ENCODE results near the gene NFS1.
"Not testable (repeated sequence)": the region's sequence is repeated elsewhere in the genome, so short reads cannot be mapped to it uniquely, and the experiment has no call there.

NFS1 gene

GRCh38 chr20:35723275-35723639 lies 24.1 kb upstream of the NFS1 start:
- H3K4me1 ChIP-seq (ENCODE audit: control insufficient read depth, low read depth, low read length); H4K5ac ChIP-seq (ENCODE audit: low read length); H3K9ac ChIP-seq (ENCODE audit: low read length); H3K23ac ChIP-seq (ENCODE audit: low read length); H2BK120ac ChIP-seq (ENCODE audit: low read depth, low read length); H3K18ac ChIP-seq (ENCODE audit: low read length); DNase-seq; H2AK5ac ChIP-seq (ENCODE audit: low read length); H3K56ac ChIP-seq (ENCODE audit: low read length); H3K27ac ChIP-seq (ENCODE audit: low read depth, low read length); H4K8ac ChIP-seq (ENCODE audit: low read depth, low read length); H3K4me3 ChIP-seq (ENCODE audit: low read length); H3K27me3 ChIP-seq (ENCODE audit: insufficient read depth, low read length, poor library complexity); H3K4me2 ChIP-seq (ENCODE audit: low read length); H2BK5ac ChIP-seq (ENCODE audit: low read length); H2BK15ac ChIP-seq (replicated peaks; ENCODE audit: low read depth); H3K4ac ChIP-seq (ENCODE audit: low read depth, low read length): not testable (repeated sequence)
- Histone ChIP-seq H3K79me1 (ENCODE audit: low read length) (peaks cover 17% of the 10 kb centered on the region), H3K79me2 (ENCODE audit: control insufficient read depth, insufficient read depth, low read length) (peaks cover 35% of the 10 kb centered on the region), H3K36me3 (ENCODE audit: control insufficient read depth, insufficient read depth, low read length) (peaks cover 32% of the 10 kb centered on the region)
- no CpG with 5 or more reads among the region's 4 CpGs for WGBS (ENCODE audit: extremely low coverage, insufficient coverage, low lambda C conversion rate)

GRCh38 chr20:35721621-35722020 lies 22.5 kb upstream of the NFS1 start:
- no peak overlapping the region for H3K9ac ChIP-seq (ENCODE audit: low read length)
- WGBS (ENCODE audit: extremely low coverage, insufficient coverage, low lambda C conversion rate): no CpG with 5 or more reads among the region's 3 CpGs
- H3K79me1 ChIP-seq (ENCODE audit: low read length): peaks cover 13% of the 10 kb centered on the region
- no peak overlapping the region for H2BK5ac ChIP-seq (ENCODE audit: low read length)
- H3K4ac ChIP-seq (ENCODE audit: low read depth, low read length): no peak overlapping the region
- H3K4me2 ChIP-seq (ENCODE audit: low read length): no peak overlapping the region
- H4K8ac ChIP-seq (ENCODE audit: low read depth, low read length): peak overlapping the region; percentile 28
- no peak for DNase-seq
- H3K18ac ChIP-seq (ENCODE audit: low read length): no peak overlapping the region
- no peaks in the 10 kb centered on the region for H3K4me1 ChIP-seq (ENCODE audit: control insufficient read depth, low read depth, low read length)
- H3K56ac ChIP-seq (ENCODE audit: low read length): no peak overlapping the region
- no peak overlapping the region for H4K5ac ChIP-seq (ENCODE audit: low read length)
- H3K79me2 ChIP-seq (ENCODE audit: control insufficient read depth, insufficient read depth, low read length): peaks cover 34% of the 10 kb centered on the region
- no peak overlapping the region for H3K27ac ChIP-seq (ENCODE audit: low read depth, low read length)
- no peak overlapping the region for H3K4me3 ChIP-seq (ENCODE audit: low read length)
- H2BK120ac ChIP-seq (ENCODE audit: low read depth, low read length): no peak overlapping the region
- H2AK5ac ChIP-seq (ENCODE audit: low read length): no peak overlapping the region
- peaks cover 33% of the 10 kb centered on the region for H3K36me3 ChIP-seq (ENCODE audit: control insufficient read depth, insufficient read depth, low read length)
- H3K27me3 ChIP-seq (ENCODE audit: insufficient read depth, low read length, poor library complexity): no peaks in the 10 kb centered on the region
- no peak overlapping the region for H2BK15ac ChIP-seq (replicated peaks; ENCODE audit: low read depth)
- no peak overlapping the region for H3K23ac ChIP-seq (ENCODE audit: low read length)

GRCh38 chr20:35721219-35721618 lies 22.1 kb upstream of the NFS1 start:
- H3K4ac ChIP-seq (ENCODE audit: low read depth, low read length): no peak overlapping the region
- H3K4me3 ChIP-seq (ENCODE audit: low read length): no peak overlapping the region
- no peak for DNase-seq
- H3K27ac ChIP-seq (ENCODE audit: low read depth, low read length): no peak overlapping the region
- no peak overlapping the region for H2BK120ac ChIP-seq (ENCODE audit: low read depth, low read length)
- no peak overlapping the region for H3K23ac ChIP-seq (ENCODE audit: low read length)
- H2BK15ac ChIP-seq (replicated peaks; ENCODE audit: low read depth): no peak overlapping the region
- no peak overlapping the region for H4K8ac ChIP-seq (ENCODE audit: low read depth, low read length)
- H2AK5ac ChIP-seq (ENCODE audit: low read length): no peak overlapping the region
- H4K5ac ChIP-seq (ENCODE audit: low read length): no peak overlapping the region
- H3K36me3 ChIP-seq (ENCODE audit: control insufficient read depth, insufficient read depth, low read length): peaks cover 35% of the 10 kb centered on the region
- no peaks in the 10 kb centered on the region for H3K4me1 ChIP-seq (ENCODE audit: control insufficient read depth, low read depth, low read length)
- no peak overlapping the region for H3K56ac ChIP-seq (ENCODE audit: low read length)
- no peaks in the 10 kb centered on the region for H3K27me3 ChIP-seq (ENCODE audit: insufficient read depth, low read length, poor library complexity)
- peaks cover 15% of the 10 kb centered on the region for H3K79me1 ChIP-seq (ENCODE audit: low read length)
- H3K79me2 ChIP-seq (ENCODE audit: control insufficient read depth, insufficient read depth, low read length): peaks cover 33% of the 10 kb centered on the region
- no peak overlapping the region for H3K9ac ChIP-seq (ENCODE audit: low read length)
- no peak overlapping the region for H3K18ac ChIP-seq (ENCODE audit: low read length)
- no peak overlapping the region for H3K4me2 ChIP-seq (ENCODE audit: low read length)
- H2BK5ac ChIP-seq (ENCODE audit: low read length): no peak overlapping the region
- 100% methylated on average over 1 of the region's 3 CpGs for WGBS (ENCODE audit: extremely low coverage, insufficient coverage, low lambda C conversion rate)

DNA sequence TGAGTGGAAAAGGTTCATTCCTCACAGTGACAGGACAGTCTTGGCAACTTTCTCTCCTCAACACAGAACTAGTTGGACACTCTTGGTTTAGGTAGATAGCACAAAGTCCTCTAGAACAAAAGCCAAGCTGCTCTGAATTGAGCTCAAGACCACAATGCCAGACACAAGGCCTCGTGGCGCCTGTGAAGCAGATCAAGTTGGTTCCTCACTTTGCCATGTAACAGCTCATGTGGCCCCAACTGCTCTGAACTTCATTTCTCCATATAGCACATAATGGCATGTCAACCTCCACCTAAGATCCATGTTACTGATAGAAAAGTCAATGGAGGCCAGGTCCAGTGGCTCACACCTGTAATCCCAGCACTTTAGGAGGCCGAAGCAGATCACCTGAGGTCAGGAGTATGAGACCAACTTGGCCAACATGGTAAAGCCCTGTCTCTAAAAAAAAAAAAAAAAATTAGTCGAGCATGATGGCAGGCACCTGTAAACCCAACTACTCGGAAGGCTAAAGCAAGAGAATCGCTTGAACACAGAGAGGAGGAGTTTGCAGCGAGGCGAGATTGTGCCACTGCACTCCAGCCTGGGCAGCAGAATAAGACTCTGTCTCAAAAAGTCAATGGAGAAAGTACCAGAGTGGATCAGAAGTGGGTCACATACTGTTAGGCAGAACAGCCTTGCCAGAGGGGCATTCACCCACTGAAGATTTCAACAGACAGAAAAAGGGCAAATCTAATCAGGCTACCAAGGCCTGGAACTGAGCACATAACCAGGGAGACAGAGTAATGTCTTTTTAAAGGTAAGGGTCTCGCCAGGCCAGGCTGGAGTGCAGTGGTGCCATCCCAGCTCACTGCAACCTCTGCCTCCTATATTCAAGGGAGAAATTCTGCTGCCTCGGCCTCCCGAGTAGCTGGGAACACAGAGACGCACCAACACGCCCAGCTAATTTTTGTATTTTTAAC lies 21.3 kb upstream of the NFS1 start:
- Histone ChIP-seq H3K4me1 (ENCODE audit: control insufficient read depth, low read depth, low read length) (no peaks in the 10 kb centered on the region), H3K4me3 (ENCODE audit: low read length) (no peak overlapping the region), H4K8ac (ENCODE audit: low read depth, low read length) (no peak overlapping the region), H3K36me3 (ENCODE audit: control insufficient read depth, insufficient read depth, low read length) (peaks cover 38% of the 10 kb centered on the region), H3K27ac (ENCODE audit: low read depth, low read length) (no peak overlapping the region), H2AK5ac (ENCODE audit: low read length) (no peak overlapping the region), H3K27me3 (ENCODE audit: insufficient read depth, low read length, poor library complexity) (no peaks in the 10 kb centered on the region), H3K23ac (ENCODE audit: low read length) (no peak overlapping the region), H2BK120ac (ENCODE audit: low read depth, low read length) (no peak overlapping the region), H3K4ac (ENCODE audit: low read depth, low read length) (no peak overlapping the region), H3K79me1 (ENCODE audit: low read length) (peaks cover 17% of the 10 kb centered on the region), H3K56ac (ENCODE audit: low read length) (no peak overlapping the region), H3K79me2 (ENCODE audit: control insufficient read depth, insufficient read depth, low read length) (peaks cover 35% of the 10 kb centered on the region), H3K9ac (ENCODE audit: low read length) (no peak overlapping the region), H3K4me2 (ENCODE audit: low read length) (no peak overlapping the region), H4K5ac (ENCODE audit: low read length) (no peak overlapping the region), H2BK5ac (ENCODE audit: low read length) (no peak overlapping the region), H2BK15ac (replicated peaks; ENCODE audit: low read depth) (no peak overlapping the region), H3K18ac (ENCODE audit: low read length) (no peak overlapping the region)
- no CpG with 5 or more reads among the region's 13 CpGs for WGBS (ENCODE audit: extremely low coverage, insufficient coverage, low lambda C conversion rate)
- no peak for DNase-seq

GRCh38 chr20:35719717-35720116 lies 20.6 kb upstream of the NFS1 start:
- no peak overlapping the region for H3K18ac ChIP-seq (ENCODE audit: low read length)
- H3K56ac ChIP-seq (ENCODE audit: low read length): no peak overlapping the region
- H3K23ac ChIP-seq (ENCODE audit: low read length): no peak overlapping the region
- WGBS (ENCODE audit: extremely low coverage, insufficient coverage, low lambda C conversion rate): no CpG with 5 or more reads among the region's 8 CpGs
- no peak overlapping the region for H3K9ac ChIP-seq (ENCODE audit: low read length)
- no peak overlapping the region for H4K5ac ChIP-seq (ENCODE audit: low read length)
- H2AK5ac ChIP-seq (ENCODE audit: low read length): no peak overlapping the region
- H3K4me3 ChIP-seq (ENCODE audit: low read length): no peak overlapping the region
- H4K8ac ChIP-seq (ENCODE audit: low read depth, low read length): no peak overlapping the region
- H3K27ac ChIP-seq (ENCODE audit: low read depth, low read length): no peak overlapping the region
- no peaks in the 10 kb centered on the region for H3K27me3 ChIP-seq (ENCODE audit: insufficient read depth, low read length, poor library complexity)
- no peak overlapping the region for H3K4me2 ChIP-seq (ENCODE audit: low read length)
- H2BK5ac ChIP-seq (ENCODE audit: low read length): no peak overlapping the region
- peaks cover 31% of the 10 kb centered on the region for H3K79me2 ChIP-seq (ENCODE audit: control insufficient read depth, insufficient read depth, low read length)
- DNase-seq: no peak
- H3K4me1 ChIP-seq (ENCODE audit: control insufficient read depth, low read depth, low read length): no peaks in the 10 kb centered on the region
- no peak overlapping the region for H3K4ac ChIP-seq (ENCODE audit: low read depth, low read length)
- peaks cover 36% of the 10 kb centered on the region for H3K36me3 ChIP-seq (ENCODE audit: control insufficient read depth, insufficient read depth, low read length)
- H2BK15ac ChIP-seq (replicated peaks; ENCODE audit: low read depth): no peak overlapping the region
- no peak overlapping the region for H2BK120ac ChIP-seq (ENCODE audit: low read depth, low read length)
- H3K79me1 ChIP-seq (ENCODE audit: low read length): peaks cover 15% of the 10 kb centered on the region
